ENCODE data around the gene WDR36. TPM values are rescaled to one million over a fixed set of nuclear protein-coding genes. Genes with fewer than 3 reads are reported as not detected.

The WDR36 gene
- total and polyA plus RNA-seq, 2 experiments from 2014 or later: 18.5 to 56.8 TPM

GRCh38 chr5:111135363-111135762 is 43.2 kb downstream of the WDR36 start:
- H2AFZ ChIP-seq: peak overlapping the region; percentile 88
- peak; percentile 33; the same call in 2 of the 3 replicates for ATAC-seq
- no peak overlapping the region for H3K4me2 ChIP-seq

More at GRCh38 chr5:111135363-111135762, 43.2 kb downstream of the WDR36 start:
- Mint-ChIP-seq H3K9me3 (no peaks in the 10 kb centered on the region; the same call in 2 of the 3 replicates), H3K4me1 (peaks cover 42% of the 10 kb centered on the region), H3K4me3 (no peak overlapping the region), H3K36me3 (ENCODE audit: low read depth) (no peaks in the 10 kb centered on the region), H3K27ac (peak overlapping the region; percentile 62; the same call in 1 of the 2 replicates), H3K27me3 (ENCODE audit: insufficient read depth, low read depth, poor library complexity) (no peaks in the 10 kb centered on the region)
- H3K36me3 ChIP-seq (ENCODE audit: insufficient read depth): no peaks in the 10 kb centered on the region
- H3K4me3 ChIP-seq: no peak overlapping the region
- H3K79me2 ChIP-seq (replicated peaks; ENCODE audit: insufficient read depth): no peaks in the 10 kb centered on the region
- H3K27me3 ChIP-seq (ENCODE audit: insufficient read depth): no peaks in the 10 kb centered on the region
- no peaks in the 10 kb centered on the region for H3F3A ChIP-seq (replicated peaks; ENCODE audit: low read depth)
- H3K9me2 ChIP-seq (ENCODE audit: insufficient read depth): no peaks in the 10 kb centered on the region
- TF ChIP-seq STAT1 (IDR thresholded peaks at IDR 0.05; ENCODE audit: unreplicated experiment) (no peak), ETS1 (IDR thresholded peaks at IDR 0.05) (no peak), JUNB (IDR thresholded peaks at IDR 0.05; ENCODE audit: unreplicated experiment) (no peak), CREB1 (CRISPR knock-in tag; IDR thresholded peaks at IDR 0.05; ENCODE audit: low read depth) (no peak), EZH2 (IDR thresholded peaks at IDR 0.05; ENCODE audit: low read depth, unreplicated experiment) (no peak), NANOG (IDR thresholded peaks at IDR 0.05; ENCODE audit: borderline replicate concordance) (no peak), ZNF462 (CRISPR knock-in tag; IDR thresholded peaks at IDR 0.05) (no peak), POLR2AphosphoS5 (IDR thresholded peaks at IDR 0.05; ENCODE audit: low read depth) (no peak), EZH2phosphoT487 (IDR thresholded peaks at IDR 0.05; ENCODE audit: unreplicated experiment) (no peak), REST (IDR thresholded peaks at IDR 0.05; ENCODE audit: unreplicated experiment) (no peak), ZNF331 (CRISPR knock-in tag; IDR thresholded peaks at IDR 0.05; ENCODE audit: low read depth) (no peak), ZNF114 (CRISPR knock-in tag; IDR thresholded peaks at IDR 0.05) (no peak)
- TF ChIP-seq, protein P1, sequence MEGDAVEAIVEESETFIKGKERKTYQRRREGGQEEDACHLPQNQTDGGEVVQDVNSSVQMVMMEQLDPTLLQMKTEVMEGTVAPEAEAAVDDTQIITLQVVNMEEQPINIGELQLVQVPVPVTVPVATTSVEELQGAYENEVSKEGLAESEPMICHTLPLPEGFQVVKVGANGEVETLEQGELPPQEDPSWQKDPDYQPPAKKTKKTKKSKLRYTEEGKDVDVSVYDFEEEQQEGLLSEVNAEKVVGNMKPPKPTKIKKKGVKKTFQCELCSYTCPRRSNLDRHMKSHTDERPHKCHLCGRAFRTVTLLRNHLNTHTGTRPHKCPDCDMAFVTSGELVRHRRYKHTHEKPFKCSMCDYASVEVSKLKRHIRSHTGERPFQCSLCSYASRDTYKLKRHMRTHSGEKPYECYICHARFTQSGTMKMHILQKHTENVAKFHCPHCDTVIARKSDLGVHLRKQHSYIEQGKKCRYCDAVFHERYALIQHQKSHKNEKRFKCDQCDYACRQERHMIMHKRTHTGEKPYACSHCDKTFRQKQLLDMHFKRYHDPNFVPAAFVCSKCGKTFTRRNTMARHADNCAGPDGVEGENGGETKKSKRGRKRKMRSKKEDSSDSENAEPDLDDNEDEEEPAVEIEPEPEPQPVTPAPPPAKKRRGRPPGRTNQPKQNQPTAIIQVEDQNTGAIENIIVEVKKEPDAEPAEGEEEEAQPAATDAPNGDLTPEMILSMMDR (conservative IDR thresholded peaks at IDR 0.05; ENCODE audit: low read depth in 2 of 2): no peak
- no peak for DNase-seq (ENCODE audit: low spot score)
- no peak overlapping the region for H3K27ac ChIP-seq (ENCODE audit: low read depth)
- peaks cover 40% of the 10 kb centered on the region for H3K4me1 ChIP-seq (ENCODE audit: insufficient read depth)
- no peaks in the 10 kb centered on the region for H4K20me1 ChIP-seq (replicated peaks; ENCODE audit: insufficient read depth)

Measured in GM23338 (cell line).